ENCODE data around the gene CARMIL3.

Gene CARMIL3

GRCh38 chr14:24080142-24080530 is 28.3 kb downstream of the CARMIL3 start:
- Mint-ChIP-seq H3K27ac (ENCODE audit: low read depth) (no peak overlapping the region), H3K27me3 (no peaks in the 10 kb centered on the region), H3K4me1 (peaks cover 23% of the 10 kb centered on the region), H3K36me3 (ENCODE audit: insufficient read depth) (peaks cover 7% of the 10 kb centered on the region), H3K9me3 (no peaks in the 10 kb centered on the region), H3K4me3 (peak overlapping the region; percentile 83)
- no peak for ATAC-seq (replicated peaks; ENCODE audit: extremely low read depth, poor library complexity, severe bottlenecking)
- DNase-seq (ENCODE audit: low spot score in 2 of 2) = no peak

GRCh38 chr14:24080888-24081738 is 29.3 kb downstream of the CARMIL3 start:
- peak; percentile 85 for ATAC-seq (replicated peaks; ENCODE audit: extremely low read depth, poor library complexity, severe bottlenecking)
- peak overlapping the region; percentile 83 for H3K4me3 Mint-ChIP-seq
- peaks cover 23% of the 10 kb centered on the region for H3K4me1 Mint-ChIP-seq
- peaks cover 7% of the 10 kb centered on the region for H3K36me3 Mint-ChIP-seq (ENCODE audit: insufficient read depth)
- H3K27me3 Mint-ChIP-seq = no peaks in the 10 kb centered on the region
- H3K9me3 Mint-ChIP-seq = no peaks in the 10 kb centered on the region
- DNase-seq (ENCODE audit: low spot score in 2 of 2) = peak; percentile 33 to 41
- H3K27ac Mint-ChIP-seq (ENCODE audit: low read depth) = no peak overlapping the region

GRCh38 chr14:24081739-24082211 is 30.0 kb downstream of the CARMIL3 start:
- H3K27ac Mint-ChIP-seq (ENCODE audit: low read depth) = peak overlapping the region; percentile 83
- peaks cover 23% of the 10 kb centered on the region for H3K4me1 Mint-ChIP-seq
- H3K36me3 Mint-ChIP-seq (ENCODE audit: insufficient read depth) = peaks cover 7% of the 10 kb centered on the region
- H3K27me3 Mint-ChIP-seq = no peaks in the 10 kb centered on the region
- ATAC-seq (replicated peaks; ENCODE audit: extremely low read depth, poor library complexity, severe bottlenecking) (no peak), DNase-seq (ENCODE audit: low spot score in 2 of 2) (no peak)
- peak overlapping the region; percentile 83 for H3K4me3 Mint-ChIP-seq
- H3K9me3 Mint-ChIP-seq = no peaks in the 10 kb centered on the region

- ATAC-seq (replicated peaks; ENCODE audit: extremely low read depth, poor library complexity, severe bottlenecking) = no peak
- peak overlapping the region; percentile 83 for H3K4me3 Mint-ChIP-seq
Observed at GRCh38 chr14:24082411-24083080, 30.7 kb downstream of the CARMIL3 start.

GRCh38 chr14:24083462-24083861 is 31.7 kb downstream of the CARMIL3 start:
- no peak for DNase-seq (ENCODE audit: low spot score in 2 of 2)
- Mint-ChIP-seq H3K4me3 (no peak overlapping the region), H3K4me1 (peaks cover 23% of the 10 kb centered on the region), H3K27ac (ENCODE audit: low read depth) (no peak overlapping the region), H3K36me3 (ENCODE audit: insufficient read depth) (peaks cover 6% of the 10 kb centered on the region), H3K9me3 (no peaks in the 10 kb centered on the region), H3K27me3 (no peaks in the 10 kb centered on the region)
- ATAC-seq (replicated peaks; ENCODE audit: extremely low read depth, poor library complexity, severe bottlenecking) = no peak

More at GRCh38 chr14:24082411-24083080, 30.7 kb downstream of the CARMIL3 start:
- Mint-ChIP-seq H3K4me1 (peaks cover 23% of the 10 kb centered on the region), H3K27me3 (no peaks in the 10 kb centered on the region), H3K27ac (ENCODE audit: low read depth) (peak overlapping the region; percentile 83), H3K36me3 (ENCODE audit: insufficient read depth) (peaks cover 7% of the 10 kb centered on the region), H3K9me3 (no peaks in the 10 kb centered on the region)
- DNase-seq (ENCODE audit: low spot score in 2 of 2) = no peak

DNA sequence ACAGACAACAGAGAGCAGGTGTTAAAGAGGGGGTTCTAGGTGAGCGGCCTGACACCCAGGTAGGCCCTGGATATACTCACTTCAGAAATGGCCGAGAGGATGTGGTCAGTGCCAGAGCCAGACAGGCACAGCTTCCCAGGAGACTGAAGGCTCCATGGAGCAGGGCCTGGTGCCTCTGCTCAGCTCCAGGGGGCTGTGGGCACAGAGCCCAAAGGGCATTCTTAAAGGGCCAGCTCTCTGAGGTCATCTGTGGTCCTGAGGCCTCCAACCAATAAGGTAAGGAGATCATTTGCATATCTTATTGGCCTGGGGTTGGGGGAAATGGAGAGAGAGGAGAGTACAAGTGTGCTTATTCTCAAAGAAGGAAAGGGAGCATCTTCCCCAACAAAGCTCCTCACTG is 32.6 kb downstream of the CARMIL3 start:
- no peak overlapping the region for H3K4me3 Mint-ChIP-seq
- ATAC-seq (replicated peaks; ENCODE audit: extremely low read depth, poor library complexity, severe bottlenecking) (no peak), DNase-seq (ENCODE audit: low spot score in 2 of 2) (no peak)
- H3K4me1 Mint-ChIP-seq = peaks cover 23% of the 10 kb centered on the region
- no peaks in the 10 kb centered on the region for H3K27me3 Mint-ChIP-seq
- peaks cover 6% of the 10 kb centered on the region for H3K36me3 Mint-ChIP-seq (ENCODE audit: insufficient read depth)
- no peak overlapping the region for H3K27ac Mint-ChIP-seq (ENCODE audit: low read depth)
- no peaks in the 10 kb centered on the region for H3K9me3 Mint-ChIP-seq

DNA sequence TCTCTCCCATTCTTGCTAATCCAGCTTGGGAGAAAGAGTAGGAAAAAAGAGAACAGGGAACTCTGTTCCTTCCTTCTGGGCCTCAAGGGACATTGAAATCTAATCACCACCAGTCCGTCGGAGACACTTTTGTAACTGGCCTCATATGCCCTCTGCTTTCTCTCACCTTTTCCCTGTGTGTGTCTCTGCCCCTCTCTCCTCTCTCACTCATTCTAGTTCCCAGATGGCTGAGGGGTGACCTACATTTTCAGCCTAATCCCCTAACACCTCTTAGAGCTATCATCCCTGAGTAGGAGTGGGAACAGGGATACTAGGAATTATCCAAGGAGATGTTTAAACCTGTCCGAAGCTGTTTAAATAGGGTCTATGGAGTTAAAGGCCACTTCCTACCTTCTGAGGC is 33.4 kb downstream of the CARMIL3 start:
- ATAC-seq (replicated peaks; ENCODE audit: extremely low read depth, poor library complexity, severe bottlenecking) (no peak), DNase-seq (ENCODE audit: low spot score in 2 of 2) (no peak)
- H3K27ac Mint-ChIP-seq (ENCODE audit: low read depth) = no peak overlapping the region
- peaks cover 6% of the 10 kb centered on the region for H3K36me3 Mint-ChIP-seq (ENCODE audit: insufficient read depth)
- no peak overlapping the region for H3K4me3 Mint-ChIP-seq
- H3K27me3 Mint-ChIP-seq = no peaks in the 10 kb centered on the region
- peaks cover 17% of the 10 kb centered on the region for H3K4me1 Mint-ChIP-seq
- H3K9me3 Mint-ChIP-seq = no peaks in the 10 kb centered on the region

DNA sequence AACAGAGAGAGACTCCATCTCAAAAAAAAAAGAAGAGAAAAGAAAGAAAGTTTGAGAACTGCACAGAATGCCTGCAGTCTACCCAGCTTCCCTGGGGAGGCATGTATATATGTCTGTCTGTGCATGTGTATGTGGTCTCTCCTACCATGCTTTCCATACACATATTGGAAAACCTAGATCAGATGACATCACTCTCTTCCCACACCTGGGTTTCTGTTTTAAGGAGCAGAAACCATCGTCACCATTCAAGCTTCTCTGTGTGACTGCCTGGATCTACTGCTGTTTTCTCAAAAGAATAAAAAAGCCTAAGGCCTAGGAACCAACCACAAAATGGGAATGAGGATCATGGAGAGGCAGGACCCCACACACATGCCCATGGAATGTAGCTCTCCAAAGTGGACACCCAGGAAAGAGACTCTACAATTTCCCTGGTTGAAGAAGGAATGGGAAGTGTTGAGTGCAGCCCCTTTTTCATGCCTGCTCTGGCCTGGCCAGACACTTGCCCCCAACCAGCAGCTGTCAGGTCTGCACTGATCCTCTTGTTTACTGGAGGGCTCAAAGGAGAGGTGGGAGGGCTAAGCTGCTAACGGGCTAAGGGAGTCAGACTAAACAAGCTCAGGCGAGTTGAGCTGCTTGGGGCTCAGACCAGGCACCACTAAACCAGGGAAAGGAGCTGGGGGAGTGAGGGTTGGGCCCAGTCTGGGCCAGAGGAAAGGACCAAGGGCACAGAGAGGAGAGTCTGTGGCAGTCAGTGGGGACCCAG is 34.6 kb downstream of the CARMIL3 start:
- Mint-ChIP-seq H3K4me1 (peaks cover 15% of the 10 kb centered on the region), H3K9me3 (no peaks in the 10 kb centered on the region), H3K4me3 (no peak overlapping the region), H3K27me3 (no peaks in the 10 kb centered on the region), H3K27ac (ENCODE audit: low read depth) (no peak overlapping the region), H3K36me3 (ENCODE audit: insufficient read depth) (peaks cover 6% of the 10 kb centered on the region)
- no peak for DNase-seq (ENCODE audit: low spot score in 2 of 2)
- ATAC-seq (replicated peaks; ENCODE audit: extremely low read depth, poor library complexity, severe bottlenecking) = no peak

DNA sequence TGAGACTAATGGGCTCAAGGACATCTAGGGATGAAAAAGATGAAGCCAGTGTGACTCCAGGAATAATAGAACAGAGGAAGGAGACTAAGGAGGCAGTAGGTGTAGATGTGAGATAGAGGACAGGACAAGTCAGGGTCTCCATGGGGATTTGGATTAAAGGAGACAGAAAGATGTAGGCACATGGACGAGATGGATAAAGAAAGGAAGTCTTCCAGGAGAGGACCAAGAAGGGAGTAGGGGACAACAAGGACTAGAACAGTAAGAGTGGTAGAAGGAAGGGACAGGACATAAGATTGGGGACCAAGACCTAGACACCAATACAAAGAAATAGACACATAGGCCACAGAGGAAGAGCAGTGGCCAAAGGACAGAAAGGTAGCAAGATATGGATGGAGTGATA is 35.2 kb downstream of the CARMIL3 start:
- H3K36me3 Mint-ChIP-seq (ENCODE audit: insufficient read depth) = peaks cover 3% of the 10 kb centered on the region
- DNase-seq (ENCODE audit: low spot score in 2 of 2) = no peak
- peaks cover 11% of the 10 kb centered on the region for H3K4me1 Mint-ChIP-seq
- no peak overlapping the region for H3K4me3 Mint-ChIP-seq
- no peaks in the 10 kb centered on the region for H3K9me3 Mint-ChIP-seq
- no peaks in the 10 kb centered on the region for H3K27me3 Mint-ChIP-seq
- no peak for ATAC-seq (replicated peaks; ENCODE audit: extremely low read depth, poor library complexity, severe bottlenecking)
- H3K27ac Mint-ChIP-seq (ENCODE audit: low read depth) = no peak overlapping the region

GRCh38 chr14:24088095-24088494 is 36.3 kb downstream of the CARMIL3 start:
- H3K27ac Mint-ChIP-seq (ENCODE audit: low read depth) = no peak overlapping the region
- no peaks in the 10 kb centered on the region for H3K9me3 Mint-ChIP-seq
- peaks cover 8% of the 10 kb centered on the region for H3K4me1 Mint-ChIP-seq
- H3K27me3 Mint-ChIP-seq = no peaks in the 10 kb centered on the region
- no peaks in the 10 kb centered on the region for H3K36me3 Mint-ChIP-seq (ENCODE audit: insufficient read depth)
- no peak overlapping the region for H3K4me3 Mint-ChIP-seq
- ATAC-seq (replicated peaks; ENCODE audit: extremely low read depth, poor library complexity, severe bottlenecking) (no peak), DNase-seq (ENCODE audit: low spot score in 2 of 2) (no peak)

DNA sequence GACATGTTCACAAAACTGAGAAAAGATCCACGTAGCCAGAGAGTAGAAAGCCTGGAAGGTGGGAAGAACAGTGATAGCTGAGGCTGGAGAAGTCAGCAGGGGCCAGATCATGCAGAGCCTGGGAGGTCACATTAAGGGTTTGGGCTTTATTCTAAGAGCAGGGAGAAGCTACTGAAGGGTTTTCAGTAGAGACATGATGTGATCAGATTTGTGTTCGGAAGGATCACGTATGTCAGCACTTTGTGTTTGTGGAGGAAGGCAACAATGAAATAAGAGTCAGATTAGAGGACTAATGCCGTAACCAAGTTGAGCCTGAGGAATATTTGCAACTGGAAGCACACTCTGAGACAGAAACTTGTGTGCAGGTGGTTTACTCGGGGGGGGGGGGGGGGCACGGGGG is 38.1 kb downstream of the CARMIL3 start:
- H3K4me3 Mint-ChIP-seq = no peak overlapping the region
- ATAC-seq (replicated peaks; ENCODE audit: extremely low read depth, poor library complexity, severe bottlenecking) = no peak
- no peak overlapping the region for H3K27ac Mint-ChIP-seq (ENCODE audit: low read depth)
- H3K4me1 Mint-ChIP-seq = peaks cover 21% of the 10 kb centered on the region
- H3K9me3 Mint-ChIP-seq = no peaks in the 10 kb centered on the region
- no peaks in the 10 kb centered on the region for H3K27me3 Mint-ChIP-seq
- DNase-seq (ENCODE audit: low spot score in 2 of 2) = no peak
- peaks cover 3% of the 10 kb centered on the region for H3K36me3 Mint-ChIP-seq (ENCODE audit: insufficient read depth)

- H3K27ac Mint-ChIP-seq (ENCODE audit: low read depth) = no peak overlapping the region
- H3K4me1 Mint-ChIP-seq = peaks cover 38% of the 10 kb centered on the region
- H3K27me3 Mint-ChIP-seq = no peaks in the 10 kb centered on the region
- ATAC-seq (replicated peaks; ENCODE audit: extremely low read depth, poor library complexity, severe bottlenecking) (no peak), DNase-seq (ENCODE audit: low spot score in 2 of 2) (no peak)
- H3K9me3 Mint-ChIP-seq = no peaks in the 10 kb centered on the region
- peak overlapping the region; percentile 94 for H3K4me3 Mint-ChIP-seq
- peaks cover 8% of the 10 kb centered on the region for H3K36me3 Mint-ChIP-seq (ENCODE audit: insufficient read depth)
Observed at GRCh38 chr14:24092110-24092504, 40.3 kb downstream of the CARMIL3 start.

Measured in central memory CD8-positive, alpha-beta T cell (primary cell).